Globus pallidus (tissue), 1 donor: ENCODE data around the gene MTCH2.

Experiments used
- DNase-seq: peaks from one replicate; pipeline ENCODE4 v3.0.0-alpha.2; 2015; ENCODE audit warnings: low spot score

MTCH2 gene

DNA sequence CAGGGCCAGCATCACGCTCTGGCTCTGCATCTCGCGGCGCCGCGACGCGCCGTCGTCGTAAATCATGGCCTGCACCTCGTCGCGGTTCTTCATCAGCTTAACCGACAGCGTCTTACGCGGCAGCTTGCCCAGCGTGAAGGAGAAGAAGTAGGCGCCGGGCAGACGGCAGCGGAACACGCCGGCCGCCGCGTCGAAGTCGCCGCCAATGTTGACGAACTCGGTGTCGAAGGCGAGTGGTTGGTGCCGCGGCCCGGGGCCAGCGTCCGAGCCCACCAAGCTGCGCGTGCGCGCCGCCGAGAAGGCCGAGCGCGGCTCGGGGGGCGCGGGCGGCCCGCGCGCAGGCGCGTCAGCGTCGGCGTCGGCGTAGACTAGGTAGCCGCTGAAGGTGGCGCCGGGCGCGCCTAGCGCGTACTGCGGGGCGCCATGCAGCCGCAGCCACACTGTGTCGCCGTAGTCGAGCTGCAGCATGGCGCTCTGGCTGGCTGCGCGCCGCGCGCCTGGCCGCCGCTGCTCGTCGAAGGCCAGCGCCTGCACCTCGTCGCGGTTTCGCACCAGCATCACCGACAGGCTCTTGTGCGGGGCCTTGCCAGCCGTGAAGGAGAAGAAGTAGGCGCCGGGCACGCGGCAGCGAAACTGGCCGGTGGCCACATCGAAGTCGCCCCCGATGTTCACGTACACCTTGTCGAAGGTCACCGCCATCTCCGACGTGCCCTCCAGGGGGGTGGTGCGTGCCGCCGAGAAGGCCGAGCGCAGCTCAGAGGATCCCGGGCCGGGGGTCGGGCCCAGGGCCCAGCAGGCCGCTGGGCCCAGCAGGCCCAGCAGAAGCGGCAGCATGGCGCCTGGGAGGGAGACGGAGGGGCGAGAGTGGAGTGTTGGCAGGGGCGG, 52.1 kb downstream of the MTCH2 start:
- no peak for DNase-seq

DNA sequence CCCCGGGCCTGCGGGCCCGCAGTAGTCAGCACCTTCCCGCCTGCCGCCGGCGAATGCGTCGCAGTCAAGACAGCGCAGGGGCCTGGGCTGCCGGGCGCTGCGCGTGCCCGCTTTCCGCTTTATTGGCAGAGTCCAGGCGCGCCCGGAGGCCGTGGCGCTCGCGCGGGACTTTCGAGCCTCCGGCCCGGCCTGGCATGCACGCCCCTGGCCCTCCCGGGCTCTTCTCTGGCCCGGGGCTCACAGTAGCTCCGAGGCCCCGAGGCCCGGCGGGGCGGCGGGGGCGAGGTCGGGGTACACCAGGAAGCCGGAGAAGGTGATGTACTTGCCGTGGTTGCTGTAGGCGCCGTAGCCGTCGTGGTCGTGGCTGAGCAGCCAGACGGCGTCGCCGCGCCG, 52.8 kb downstream of the MTCH2 start:
- no peak for DNase-seq

DNA sequence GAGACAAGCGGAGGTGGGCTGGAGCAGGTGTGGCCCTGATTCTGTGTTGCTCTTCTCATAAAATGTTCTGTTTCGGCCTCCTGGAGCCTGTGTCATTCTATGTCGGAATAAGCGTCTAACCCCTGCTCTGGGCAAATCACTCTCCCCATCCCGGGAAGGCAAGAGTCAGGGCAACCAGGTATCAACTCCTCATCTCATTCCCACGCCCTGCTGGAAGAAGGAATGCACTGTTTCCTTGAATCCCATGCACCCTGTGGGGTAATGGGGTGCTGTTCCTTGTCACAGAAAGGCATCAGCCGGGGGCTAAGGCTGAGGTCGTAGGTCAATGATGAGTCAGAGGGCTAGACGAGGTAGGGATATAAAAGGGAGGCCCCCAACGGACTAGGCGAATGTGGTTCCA, 53.2 kb downstream of the MTCH2 start:
- DNase-seq = no peak

DNA sequence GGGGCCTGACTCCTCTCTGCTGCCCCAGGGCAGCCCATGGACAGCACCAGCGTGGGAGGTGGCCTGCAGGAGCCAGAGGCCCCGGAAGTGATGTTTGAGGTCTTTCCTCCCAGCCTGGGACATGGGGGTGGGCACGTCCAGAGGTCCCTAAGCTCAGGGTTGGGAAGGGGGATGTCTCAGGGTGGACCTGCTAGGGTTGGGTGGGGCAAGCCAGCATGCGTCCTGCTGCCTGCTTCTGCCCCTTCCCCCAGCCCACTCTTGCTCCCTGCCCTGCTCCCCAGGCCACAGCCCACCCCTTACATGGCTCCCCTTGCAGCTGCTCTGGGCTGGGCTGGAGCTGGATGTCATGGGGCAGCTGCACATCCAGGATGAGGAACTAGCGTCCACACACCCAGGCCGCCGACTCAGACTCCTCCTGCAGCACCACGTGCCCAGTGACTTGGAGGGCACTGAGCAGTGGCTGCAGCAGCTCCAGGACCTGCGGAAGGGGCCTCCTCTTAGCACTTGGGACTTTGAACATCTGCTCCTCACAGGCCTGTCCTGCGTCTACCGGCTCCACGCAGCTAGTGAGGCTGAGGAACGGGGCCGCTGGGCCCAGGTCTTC, 54.5 kb downstream of the MTCH2 start:
- DNase-seq = peak; percentile 67

DNA sequence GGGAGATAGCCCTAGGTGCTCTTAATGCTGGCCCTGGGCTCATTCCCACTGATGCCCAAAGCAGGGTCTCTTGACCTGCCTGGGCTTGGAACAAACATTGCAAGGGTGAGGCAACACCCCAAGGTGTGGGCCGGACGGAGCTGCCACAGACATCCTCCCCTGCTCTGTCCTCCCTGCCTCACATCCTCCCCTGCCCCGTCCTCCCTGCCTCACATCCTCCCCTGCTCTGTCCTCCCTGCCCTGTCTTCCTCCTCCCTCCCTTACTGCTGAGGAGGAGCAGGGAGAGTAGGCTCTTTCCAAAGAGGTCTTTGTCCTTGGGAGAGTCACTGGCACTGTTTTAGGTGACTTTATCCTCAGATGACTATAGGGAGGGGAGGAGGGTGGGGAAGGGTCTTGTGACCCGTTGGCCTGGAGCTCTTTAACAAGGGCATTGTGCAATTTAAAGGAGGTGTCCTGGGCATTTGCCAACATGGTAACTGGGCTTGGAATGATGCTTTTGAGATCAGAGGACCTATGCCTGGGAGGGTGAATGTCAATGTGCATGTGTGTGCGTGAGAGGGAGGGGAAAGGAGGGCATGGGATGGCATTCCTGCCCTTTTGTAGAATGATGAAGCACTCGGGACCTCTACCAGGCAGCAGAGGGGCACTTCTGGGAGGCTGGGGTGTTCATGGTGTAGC, 55.2 kb downstream of the MTCH2 start:
- DNase-seq = no peak

DNA sequence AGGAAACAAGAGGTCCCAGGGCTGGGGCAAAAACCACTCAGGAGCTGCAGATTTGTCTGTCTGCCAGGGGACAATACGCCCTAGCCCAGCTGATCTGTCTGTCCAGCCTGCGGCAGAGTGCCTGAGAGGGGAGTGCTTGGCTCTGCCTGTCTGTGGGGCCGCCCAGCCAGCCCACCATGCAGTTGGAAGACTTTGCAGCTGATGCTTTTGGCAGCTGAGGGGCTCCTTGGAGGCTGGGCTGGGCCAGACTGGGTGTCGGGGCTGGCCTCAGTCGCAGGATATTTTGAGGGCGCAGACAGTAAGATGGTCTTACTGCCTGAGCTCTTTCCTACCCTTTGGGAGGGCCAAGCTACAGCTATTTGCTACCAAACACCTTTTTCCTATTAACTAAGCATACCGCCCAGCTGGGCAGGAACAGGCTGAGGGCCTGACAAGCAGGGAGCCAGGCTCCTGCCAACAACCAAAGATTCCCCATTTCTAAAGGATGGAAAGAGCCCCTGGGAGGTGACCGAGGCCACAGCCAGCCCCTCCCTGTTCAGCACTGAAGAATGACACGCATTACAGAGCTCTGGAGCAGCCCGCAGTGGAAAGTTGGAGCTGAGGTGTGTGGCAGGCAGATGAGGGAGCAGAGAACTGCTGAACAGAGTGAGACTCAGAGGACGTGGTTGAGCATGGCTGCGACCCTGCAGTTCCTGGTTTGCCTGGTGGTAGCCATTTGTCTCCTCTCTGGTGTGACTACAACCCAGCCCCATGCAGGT, 56.1 kb downstream of the MTCH2 start, which contains the start of gene FAM180B:
Gene FAM180B (plus strand): TSS at position 581 of the 758 bp plus-strand sequence. CDS start 91 bp downstream, at position 672.
- DNase-seq = peak; percentile 54

DNA sequence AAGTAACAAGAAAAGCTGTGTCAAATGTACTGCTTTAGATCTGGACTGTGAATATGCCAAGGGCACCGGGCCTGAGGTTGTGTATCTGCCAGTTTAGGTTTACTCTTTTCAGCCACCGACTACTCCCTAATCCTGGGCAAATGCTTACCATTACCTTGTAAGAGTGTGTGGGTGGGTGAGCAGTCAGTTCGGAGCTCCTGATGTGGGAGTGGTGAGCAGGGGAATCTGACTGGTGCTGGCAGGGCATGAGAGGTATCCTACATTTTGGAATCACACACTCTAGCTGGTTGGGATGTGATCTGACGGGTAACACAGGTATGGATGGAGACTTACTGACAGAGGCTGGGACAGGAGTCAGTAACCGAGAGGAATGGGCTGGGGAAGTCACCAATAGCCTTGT, 58.5 kb downstream of the MTCH2 start:
- DNase-seq = no peak

DNA sequence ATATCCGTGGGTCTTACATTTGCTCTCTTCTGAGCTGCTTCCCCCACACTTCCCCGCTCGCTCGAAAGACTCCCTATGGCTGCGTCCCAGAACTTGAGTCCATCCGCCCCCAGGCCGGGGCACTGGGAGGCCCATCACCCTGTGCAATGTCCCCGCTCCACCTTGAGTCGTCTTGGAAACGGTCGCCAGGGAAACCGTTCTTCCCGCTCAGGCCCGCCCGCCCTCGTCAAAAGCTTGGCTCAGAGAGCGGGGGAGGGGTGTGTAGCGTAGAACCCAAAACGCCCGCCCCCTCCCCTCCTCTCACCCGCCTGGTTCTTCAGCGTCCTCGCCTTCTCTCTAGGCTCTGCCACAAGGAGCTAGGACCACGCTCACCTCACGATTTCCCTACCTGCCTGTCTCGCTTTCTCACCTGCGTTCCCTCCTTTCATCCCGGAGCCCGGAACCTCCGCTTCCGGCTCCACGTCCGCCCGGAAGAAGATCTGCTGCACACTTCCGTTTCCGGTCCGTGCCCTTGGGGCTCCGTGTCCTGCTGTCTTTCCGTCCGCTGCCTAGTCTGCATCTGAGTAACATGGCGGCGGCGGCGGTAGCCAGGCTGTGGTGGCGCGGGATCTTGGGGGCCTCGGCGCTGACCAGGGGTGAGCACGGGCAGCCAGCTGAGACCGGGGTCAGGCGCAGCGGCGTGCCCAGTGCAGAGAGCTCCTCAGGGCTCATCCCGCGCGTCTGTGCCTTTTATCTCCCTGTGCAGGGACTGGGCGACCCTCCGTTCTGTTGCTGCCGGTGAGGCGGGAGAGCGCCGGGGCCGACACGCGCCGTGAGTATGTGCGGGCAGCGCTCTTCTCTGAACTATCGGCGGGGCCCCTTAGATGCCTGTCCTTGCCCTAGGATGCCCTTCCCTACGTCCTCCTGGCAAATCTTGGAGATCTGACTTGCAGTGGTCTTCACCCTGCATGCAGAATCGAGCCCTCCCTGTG, 63.5 kb downstream of the MTCH2 start, which contains the start of the genes KBTBD4 and NDUFS3:
Gene KBTBD4 (minus strand): TSS at position 447 of the 971 bp plus-strand sequence. CDS start 19 bp downstream, at position 428.
Gene NDUFS3 (plus strand): TSS at position 551 of the 971 bp plus-strand sequence. CDS start 18 bp downstream, at position 569.
- peak; percentile 86 for DNase-seq

DNA sequence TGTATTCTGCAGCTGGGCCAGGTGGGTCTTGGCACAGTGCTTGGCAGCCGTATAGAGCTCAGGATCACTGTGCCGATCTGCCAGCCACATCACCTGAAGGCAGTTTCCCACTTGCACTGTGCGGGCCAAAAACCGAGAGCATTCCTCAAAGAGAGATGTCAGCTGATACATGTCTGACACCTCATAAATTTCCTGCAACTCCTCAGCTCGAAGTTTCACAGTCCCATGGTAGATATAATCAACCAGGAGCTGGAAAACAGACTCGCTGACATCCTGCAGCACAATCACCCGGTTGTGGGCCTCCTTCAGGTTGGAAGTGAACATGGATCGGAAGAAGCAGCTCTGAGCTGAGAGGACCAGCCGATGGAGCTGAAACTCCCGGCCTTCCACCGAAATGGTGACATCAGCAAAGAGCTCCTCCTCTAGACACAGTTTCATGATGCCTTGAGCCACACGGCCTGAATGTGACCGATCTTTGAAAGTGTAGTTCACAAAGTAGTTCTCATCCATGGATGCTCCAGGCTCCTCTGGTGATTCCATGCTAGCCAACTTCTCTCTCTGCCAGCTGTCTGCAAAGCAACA, 64.8 kb downstream of the MTCH2 start:
- no peak for DNase-seq

DNA sequence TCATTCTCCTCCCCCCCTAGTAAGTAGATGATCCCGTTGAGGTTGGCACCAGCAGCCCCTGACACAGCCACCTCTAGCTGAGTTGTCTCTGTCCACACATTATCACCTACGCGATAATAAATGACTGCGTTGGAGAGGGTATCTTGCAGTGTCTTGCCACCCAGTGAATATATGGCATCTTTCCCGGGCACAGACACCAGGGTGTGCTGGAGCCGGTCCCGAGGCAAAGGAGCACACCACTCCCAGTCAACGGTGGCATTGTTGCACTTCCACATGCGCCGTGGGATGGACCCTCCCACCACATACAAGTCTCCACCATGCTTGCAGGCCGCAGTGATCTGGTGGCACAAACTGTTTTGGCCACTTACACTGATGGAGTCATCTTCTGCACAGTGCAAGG, 69.0 kb downstream of the MTCH2 start:
- peak; percentile 55 for DNase-seq

DNA sequence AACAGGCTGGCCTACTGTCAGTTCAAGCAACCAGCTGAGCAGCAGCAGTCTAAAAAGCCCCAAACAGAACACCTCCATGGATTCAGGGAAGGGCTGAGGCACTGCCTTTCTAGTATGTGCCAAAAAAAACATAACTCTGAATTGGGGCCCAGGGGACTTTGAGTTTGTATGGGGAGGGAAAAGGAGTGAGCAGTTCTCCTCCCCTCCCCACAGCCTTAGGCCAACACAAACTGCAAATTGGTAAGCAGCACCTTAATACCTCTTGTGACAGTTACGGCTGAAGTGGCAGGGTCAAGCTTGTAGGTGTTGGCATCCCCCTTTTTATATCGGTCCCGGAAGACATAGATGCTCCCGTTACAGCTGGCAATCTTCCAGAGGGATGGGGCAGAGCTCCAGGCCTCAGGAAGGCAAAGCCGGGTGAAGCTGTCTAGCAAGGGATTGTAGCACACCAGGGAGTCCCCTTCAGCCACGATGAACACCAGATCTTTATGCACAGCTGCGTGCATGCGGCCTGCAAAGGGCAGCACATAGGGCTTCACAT, 69.6 kb downstream of the MTCH2 start:
- no peak for DNase-seq

DNA sequence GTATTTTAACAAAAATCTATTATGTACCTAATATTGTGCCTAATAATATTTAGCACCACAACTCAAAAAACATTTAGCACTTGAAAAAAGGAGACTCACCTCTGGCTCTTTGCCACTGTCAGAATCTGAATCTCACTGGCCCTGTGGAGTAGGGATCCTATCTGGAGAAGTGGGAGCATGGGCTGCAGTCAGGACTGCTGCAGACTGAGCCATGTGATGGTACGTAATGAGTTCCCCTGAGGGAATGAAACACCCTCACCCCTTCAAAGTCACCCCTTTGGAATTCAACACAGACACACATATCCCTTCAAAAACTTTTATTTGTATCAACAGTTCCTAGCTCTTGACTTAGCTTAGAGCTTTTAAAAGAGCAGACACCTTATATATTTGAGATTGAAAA, 70.5 kb downstream of the MTCH2 start:
- no peak for DNase-seq

DNA sequence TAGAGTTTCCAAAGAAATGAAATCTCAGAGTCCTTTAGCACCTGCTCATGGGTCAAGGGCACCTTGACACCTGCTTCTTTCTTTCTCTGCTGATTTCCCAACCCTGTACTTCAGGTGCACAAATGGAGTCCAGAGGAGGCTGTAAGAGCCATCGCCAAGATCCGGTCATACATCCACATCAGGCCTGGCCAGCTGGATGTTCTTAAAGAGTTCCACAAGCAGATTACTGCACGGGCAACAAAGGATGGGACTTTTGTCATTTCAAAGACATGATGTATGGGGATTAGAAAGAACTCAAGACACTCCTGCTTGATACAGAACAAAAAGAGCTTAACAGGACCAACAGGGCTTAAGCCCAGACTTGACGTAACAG, 71.0 kb downstream of the MTCH2 start:
- no peak for DNase-seq

DNA sequence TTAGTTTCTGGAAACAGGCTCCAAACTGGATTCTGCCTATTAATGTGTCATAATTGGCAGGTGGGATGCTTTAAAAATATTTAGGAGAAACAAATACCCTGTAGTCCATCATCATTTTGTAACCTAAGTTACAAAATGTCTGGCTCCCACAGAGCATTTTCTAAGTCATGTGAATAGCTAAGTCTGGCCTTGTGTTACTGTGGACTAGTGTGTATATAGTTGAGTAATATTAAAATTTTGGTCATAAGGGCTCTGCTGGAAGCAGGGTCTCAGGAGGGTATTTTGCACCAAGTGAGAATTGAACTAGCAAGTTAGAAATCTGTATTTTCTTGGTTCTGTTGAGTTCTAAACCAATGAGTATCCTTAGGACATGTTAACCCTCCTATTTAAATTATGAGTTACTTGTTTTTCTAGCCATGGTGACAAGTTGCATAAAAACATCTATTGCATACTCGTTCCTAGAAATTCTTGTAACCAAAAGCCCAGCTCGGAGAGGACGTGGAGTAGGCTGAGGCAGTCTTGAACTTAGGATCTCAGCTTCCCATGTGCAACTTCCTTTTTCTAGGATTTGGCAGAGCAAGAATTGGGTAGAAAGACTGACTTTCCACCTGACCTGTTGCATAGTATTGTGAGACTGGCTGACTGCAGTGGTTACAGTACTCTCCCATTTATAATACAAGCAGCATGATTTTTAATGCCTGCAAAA, 71.6 kb downstream of the MTCH2 start:
- DNase-seq = no peak

DNA sequence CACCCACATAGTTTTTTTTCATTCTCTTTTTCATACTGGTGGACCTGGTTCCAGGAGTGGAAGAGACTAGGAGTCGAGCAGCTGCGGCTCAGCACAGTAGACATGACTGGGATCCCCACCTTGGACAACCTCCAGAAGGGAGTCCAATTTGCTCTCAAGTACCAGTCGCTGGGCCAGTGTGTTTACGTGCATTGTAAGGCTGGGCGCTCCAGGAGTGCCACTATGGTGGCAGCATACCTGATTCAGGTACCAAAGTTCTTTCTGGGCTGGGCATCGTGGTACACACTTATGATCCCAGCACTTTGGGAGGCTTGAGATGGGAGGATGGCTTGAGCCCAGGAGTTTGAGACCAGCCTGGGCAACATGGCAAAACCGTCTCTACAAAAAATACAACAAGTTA, 72.7 kb downstream of the MTCH2 start:
- no peak for DNase-seq
